Activated T-cell treated with anti-CD3 and anti-CD28 coated beads, Interleukin-2, amount 50 U/mL, for 4 hours (primary cell): Measurements from ENCODE around the gene SAMD15. TPM values are rescaled to one million over a fixed set of nuclear protein-coding genes. Genes with fewer than 3 reads are reported as not detected.
"Not testable (repeated sequence)": the region's sequence is repeated elsewhere in the genome, so short reads cannot be mapped to it uniquely, and the experiment has no call there.

Experiments
- ATAC-seq, 2 donors: fragments of 200-7000 bp; cut with Tn5 transposase; one replicate each; pipeline ENCODE4 v1.10.0; 2021
- DNase-seq: peaks from one replicate; pipeline ENCODE4 v3.0.0-alpha.2; 2020
- H3K27me3 Mint-ChIP-seq: one replicate; pipeline ENCODE4 v1.8.0; 2021; ENCODE audit warnings: low read depth, mixed read lengths
- H3K36me3 Mint-ChIP-seq: one replicate; pipeline ENCODE4 v1.8.0; 2022; ENCODE audit warnings: mixed read lengths; ENCODE audit not compliant: insufficient read depth
- H3K4me1 Mint-ChIP-seq: one replicate; pipeline ENCODE4 v1.8.0; 2021; ENCODE audit warnings: low read depth, mixed read lengths
- H3K4me3 Mint-ChIP-seq: one replicate; pipeline ENCODE4 v1.8.0; 2021; ENCODE audit warnings: mild to moderate bottlenecking, moderate library complexity, mixed read lengths
- H3K9me3 Mint-ChIP-seq: one replicate; pipeline ENCODE4 v1.8.0; 2021; ENCODE audit warnings: mixed read lengths
- total RNA-seq, 3 donors: library from RNA; stranded (reverse); gene quantifications; one replicate each; pipeline ENCODE4 v1.2.1, GENCODE V29; 2021

Gene SAMD15
- under 1 TPM; 0.61 to 0.90 (median 0.82) TPM for total RNA-seq

- no peaks in the 10 kb centered on the region for H3K27me3 Mint-ChIP-seq
- DNase-seq (peak; percentile 72), ATAC-seq (peak; percentile 97 to 99)
- H3K9me3 Mint-ChIP-seq, result no peaks in the 10 kb centered on the region
- H3K4me3 Mint-ChIP-seq, result peak within 1 kb of the TSS; percentile 91
- H3K4me1 Mint-ChIP-seq, result peaks cover 36% of the 10 kb centered on the region
- peaks cover 2% of the 10 kb centered on the region for H3K36me3 Mint-ChIP-seq
Observed at GRCh38 chr14:77376771-77377501, at the start of gene SAMD15, which contains the start of gene TMED8. SAMD15 (plus strand) TSS chr14:77377379; CDS start chr14:77377419, 40 bp downstream. TMED8 (minus strand) TSS chr14:77377094; CDS start chr14:77377053, 41 bp downstream.

- DNase-seq, result no peak
- H3K4me1 Mint-ChIP-seq, result no peaks in the 10 kb centered on the region
- H3K4me3 Mint-ChIP-seq, result no peak overlapping the region
- ATAC-seq, result no peak
- no peaks in the 10 kb centered on the region for H3K9me3 Mint-ChIP-seq
- no peaks in the 10 kb centered on the region for H3K27me3 Mint-ChIP-seq
- H3K36me3 Mint-ChIP-seq, result peaks cover 2% of the 10 kb centered on the region
Observed at GRCh38 chr14:77329872-77330271, 47.3 kb upstream of the SAMD15 start.

DNA sequence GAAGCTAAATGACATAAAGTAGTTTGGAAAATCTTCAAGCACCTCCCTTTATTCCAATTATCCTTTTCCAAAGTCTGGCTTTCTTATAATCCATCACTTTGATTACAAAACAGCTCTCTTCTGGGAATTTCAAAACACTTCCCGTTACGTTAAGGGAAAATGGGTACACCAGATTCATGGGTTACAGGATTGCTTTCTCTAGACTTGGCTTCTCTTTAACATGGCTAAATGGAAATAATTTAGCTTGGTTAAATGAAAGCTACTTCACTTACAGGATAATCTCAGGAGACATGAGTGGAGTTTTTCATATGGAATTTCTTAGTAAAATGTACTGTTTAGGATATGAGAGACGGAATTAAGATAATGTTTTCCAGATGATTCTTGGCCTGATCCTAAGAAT, 41.6 kb upstream of the SAMD15 start:
- ATAC-seq, result no peak
- peaks cover 5% of the 10 kb centered on the region for H3K36me3 Mint-ChIP-seq

DNA sequence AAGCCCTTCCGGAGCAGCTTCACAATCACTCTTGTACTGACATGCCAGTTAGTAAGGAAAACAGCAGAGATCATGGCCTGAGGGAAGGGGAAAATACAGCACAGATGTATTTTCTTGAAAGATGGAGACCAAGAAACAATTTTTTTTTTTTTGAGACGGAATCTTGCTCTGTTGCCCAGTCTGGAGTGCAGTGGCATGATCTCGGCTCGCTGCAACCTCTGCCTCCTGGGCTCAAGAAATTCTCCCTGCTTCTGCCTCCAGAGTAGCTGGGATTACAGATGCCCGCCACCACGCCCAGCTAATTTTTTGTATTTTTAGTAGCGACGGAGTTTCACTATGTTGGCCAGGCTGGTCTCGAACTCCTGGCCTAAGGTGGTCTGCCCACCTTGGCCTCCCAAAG, 39.9 kb upstream of the SAMD15 start:
- H3K4me1 Mint-ChIP-seq, H3K9me3 Mint-ChIP-seq, ATAC-seq, DNase-seq, H3K27me3 Mint-ChIP-seq, H3K4me3 Mint-ChIP-seq: not testable (repeated sequence)
- peaks cover 15% of the 10 kb centered on the region for H3K36me3 Mint-ChIP-seq

More for the DNA sequence above, 41.6 kb upstream of the SAMD15 start:
- Mint-ChIP-seq H3K27me3 (no peaks in the 10 kb centered on the region), H3K4me3 (no peak overlapping the region), H3K9me3 (no peaks in the 10 kb centered on the region), H3K4me1 (no peaks in the 10 kb centered on the region)
- DNase-seq, result no peak

DNA sequence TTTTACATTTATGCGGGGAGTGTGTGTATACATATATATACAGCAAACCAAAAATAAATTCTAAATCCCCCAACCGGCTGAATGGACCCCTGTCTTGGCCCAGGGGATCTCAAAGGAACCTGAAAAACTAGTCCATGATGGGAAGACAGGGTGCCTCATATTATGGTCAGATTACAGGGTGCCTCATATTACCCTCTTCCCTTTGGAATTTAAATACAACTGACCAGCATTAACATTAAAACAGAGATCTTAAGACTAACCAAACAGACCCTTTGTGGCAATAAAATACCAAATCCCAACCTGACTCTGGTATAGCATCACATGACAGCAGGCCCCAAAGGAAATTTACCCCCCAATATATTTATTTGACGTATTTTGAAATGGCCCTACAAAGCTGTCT, 39.3 kb upstream of the SAMD15 start:
- Mint-ChIP-seq H3K4me3 (no peak overlapping the region), H3K4me1 (no peaks in the 10 kb centered on the region), H3K9me3 (no peaks in the 10 kb centered on the region), H3K27me3 (no peaks in the 10 kb centered on the region), H3K36me3 (peaks cover 15% of the 10 kb centered on the region)
- DNase-seq, result no peak
- ATAC-seq, result no peak

- Mint-ChIP-seq H3K36me3 (peaks cover 15% of the 10 kb centered on the region), H3K9me3 (no peaks in the 10 kb centered on the region), H3K4me3 (no peak overlapping the region), H3K4me1 (no peaks in the 10 kb centered on the region), H3K27me3 (no peaks in the 10 kb centered on the region)
- ATAC-seq, result no peak
- DNase-seq, result no peak
Observed at GRCh38 chr14:77338302-77338701, 38.9 kb upstream of the SAMD15 start.

- Mint-ChIP-seq H3K4me1 (no peaks in the 10 kb centered on the region), H3K9me3 (no peaks in the 10 kb centered on the region), H3K36me3 (peaks cover 21% of the 10 kb centered on the region), H3K27me3 (no peaks in the 10 kb centered on the region), H3K4me3 (no peak overlapping the region)
- no peak for DNase-seq
- ATAC-seq, result no peak
Observed at GRCh38 chr14:77339407-77339806, 37.8 kb upstream of the SAMD15 start.

- peaks cover 23% of the 10 kb centered on the region for H3K36me3 Mint-ChIP-seq
- H3K4me3 Mint-ChIP-seq, result no peak overlapping the region
- ATAC-seq (no peak), DNase-seq (no peak)
- no peaks in the 10 kb centered on the region for H3K9me3 Mint-ChIP-seq
- no peaks in the 10 kb centered on the region for H3K4me1 Mint-ChIP-seq
- H3K27me3 Mint-ChIP-seq, result no peaks in the 10 kb centered on the region
Observed at GRCh38 chr14:77340389-77340788, 36.8 kb upstream of the SAMD15 start.

DNA sequence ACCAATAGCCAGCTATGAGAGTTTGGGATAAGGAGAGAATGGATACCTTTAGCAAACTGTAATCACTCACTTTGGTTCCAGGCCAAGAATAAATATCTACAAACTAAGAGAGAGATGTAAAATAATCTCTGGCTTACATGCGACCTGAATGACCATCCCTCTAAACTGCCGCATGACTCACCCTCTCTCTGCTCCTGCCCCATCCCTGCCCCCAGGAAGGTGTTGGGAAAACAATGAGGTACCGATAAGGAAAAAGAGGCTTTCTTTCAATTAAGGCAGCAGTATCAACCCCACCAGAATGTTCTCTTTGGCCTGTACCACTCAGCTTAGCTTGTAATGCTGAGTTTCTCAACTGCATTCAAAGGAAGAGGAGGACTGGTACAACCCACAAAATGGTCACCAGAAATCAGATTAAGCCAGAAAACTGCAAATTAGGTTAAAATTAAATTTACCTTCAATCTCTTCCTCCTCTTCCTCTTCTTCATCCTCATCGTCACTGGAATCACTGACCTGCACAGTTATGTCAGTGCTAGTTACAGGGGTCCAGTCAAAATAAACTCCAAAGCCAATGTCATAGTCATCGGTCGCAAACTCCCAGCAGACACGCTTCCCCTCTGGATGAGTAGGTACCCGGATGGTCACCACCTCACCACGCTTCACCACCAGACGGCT, 34.3 kb upstream of the SAMD15 start:
- ATAC-seq, result no peak
- Mint-ChIP-seq H3K36me3 (peaks cover 27% of the 10 kb centered on the region), H3K4me1 (no peaks in the 10 kb centered on the region), H3K4me3 (no peak overlapping the region), H3K27me3 (no peaks in the 10 kb centered on the region), H3K9me3 (no peaks in the 10 kb centered on the region)
- DNase-seq, result no peak

- no peaks in the 10 kb centered on the region for H3K9me3 Mint-ChIP-seq
- DNase-seq (no peak), ATAC-seq (no peak)
- H3K36me3 Mint-ChIP-seq, result peaks cover 27% of the 10 kb centered on the region
- no peaks in the 10 kb centered on the region for H3K4me1 Mint-ChIP-seq
- H3K27me3 Mint-ChIP-seq, result no peaks in the 10 kb centered on the region
- H3K4me3 Mint-ChIP-seq, result no peak overlapping the region
Observed at GRCh38 chr14:77343662-77344061, 33.5 kb upstream of the SAMD15 start.

DNA sequence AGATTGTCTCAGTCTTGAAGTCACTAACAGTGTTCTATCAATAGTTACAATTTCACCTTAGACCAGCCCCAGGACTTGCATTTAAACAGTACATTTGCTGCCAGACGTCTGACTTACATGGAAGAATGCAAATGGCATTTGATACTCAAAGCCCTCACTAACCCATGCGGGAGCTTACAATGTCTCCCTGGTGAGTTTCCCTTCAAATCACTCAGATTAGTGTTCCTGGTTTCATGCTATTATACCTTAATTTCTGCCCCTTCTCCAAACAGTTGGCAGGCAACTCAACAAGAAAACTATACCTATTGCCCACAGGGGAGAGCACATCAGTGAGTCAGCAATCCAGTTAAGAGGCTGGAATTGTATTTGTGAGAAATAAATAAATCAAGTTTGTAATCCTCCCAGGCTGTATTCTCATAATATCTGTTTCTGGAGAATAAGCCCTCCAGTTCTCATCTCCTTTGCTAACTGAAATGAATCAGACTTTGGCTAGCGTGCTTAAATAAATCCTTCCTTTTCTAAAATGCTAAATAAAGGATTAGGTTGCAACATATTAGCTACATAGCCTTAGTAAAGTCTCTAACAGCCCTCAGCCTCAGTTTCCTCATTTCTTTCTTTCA, 32.7 kb upstream of the SAMD15 start:
- H3K4me1 Mint-ChIP-seq, result no peaks in the 10 kb centered on the region
- H3K4me3 Mint-ChIP-seq, result no peak overlapping the region
- no peak for DNase-seq
- H3K36me3 Mint-ChIP-seq, result peaks cover 27% of the 10 kb centered on the region
- no peak for ATAC-seq
- no peaks in the 10 kb centered on the region for H3K27me3 Mint-ChIP-seq
- no peaks in the 10 kb centered on the region for H3K9me3 Mint-ChIP-seq

DNA sequence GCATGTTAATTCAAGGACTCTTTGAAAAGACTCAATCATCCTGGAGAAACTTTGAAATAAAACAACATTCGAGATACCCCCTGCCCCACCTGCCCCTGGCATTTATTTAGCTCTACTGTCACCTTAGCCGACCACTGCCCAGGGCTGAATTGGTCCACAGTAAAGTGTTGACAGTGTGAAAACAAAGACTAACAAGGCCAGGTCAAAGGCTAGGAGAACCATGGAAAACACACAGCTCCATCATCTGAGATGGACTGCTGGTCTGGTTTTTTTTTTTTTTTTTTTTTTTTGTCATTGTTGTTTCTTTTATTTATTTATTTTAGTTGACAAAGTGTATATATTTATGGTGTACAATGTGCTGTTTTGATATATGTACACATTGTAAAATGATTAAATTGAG, 30.7 kb upstream of the SAMD15 start:
- ATAC-seq (no peak), DNase-seq (no peak)
- Mint-ChIP-seq H3K4me1 (no peaks in the 10 kb centered on the region), H3K36me3 (peaks cover 32% of the 10 kb centered on the region), H3K27me3 (no peaks in the 10 kb centered on the region), H3K4me3 (no peak overlapping the region), H3K9me3 (no peaks in the 10 kb centered on the region)

- peaks cover 29% of the 10 kb centered on the region for H3K36me3 Mint-ChIP-seq
- no peaks in the 10 kb centered on the region for H3K27me3 Mint-ChIP-seq
- no peaks in the 10 kb centered on the region for H3K4me1 Mint-ChIP-seq
- ATAC-seq (no peak), DNase-seq (no peak)
- H3K9me3 Mint-ChIP-seq, result no peaks in the 10 kb centered on the region
- no peak overlapping the region for H3K4me3 Mint-ChIP-seq
Observed at GRCh38 chr14:77347751-77348150, 29.4 kb upstream of the SAMD15 start.

DNA sequence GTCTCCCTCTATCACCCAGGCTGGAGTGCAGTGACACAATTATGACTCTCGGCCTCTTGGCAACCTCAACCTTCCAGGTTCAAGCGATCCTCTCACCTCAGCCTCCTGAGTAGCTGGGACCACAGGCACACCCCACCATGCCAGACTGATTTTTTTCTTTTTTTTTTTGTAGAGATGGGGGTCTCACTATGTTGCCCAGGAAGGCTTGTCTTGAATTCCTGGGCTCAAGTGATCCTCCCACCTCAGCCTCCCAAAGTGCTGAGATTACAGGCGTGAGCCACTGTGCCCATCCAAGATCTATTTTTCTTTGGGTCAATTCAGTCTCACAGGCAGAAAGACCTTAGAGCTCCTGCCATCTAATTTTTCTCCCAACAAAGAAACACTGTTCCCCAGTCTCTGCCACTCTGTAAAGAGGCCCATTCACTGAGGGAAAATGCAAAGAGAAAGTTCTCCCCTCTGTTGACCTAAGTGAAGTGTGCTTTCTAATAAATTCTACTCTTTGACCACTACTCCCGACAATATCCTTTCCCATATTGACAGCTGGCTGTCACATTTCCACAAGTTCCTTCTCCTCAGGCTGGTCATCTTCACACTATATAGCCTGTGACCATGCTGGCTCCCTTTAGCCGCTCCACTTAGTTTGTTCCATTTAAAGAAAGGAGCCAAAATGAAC, 23.6 kb upstream of the SAMD15 start:
- Mint-ChIP-seq H3K4me1 (peaks cover 2% of the 10 kb centered on the region), H3K27me3 (no peaks in the 10 kb centered on the region), H3K4me3 (no peak overlapping the region), H3K9me3 (no peaks in the 10 kb centered on the region), H3K36me3 (peaks cover 17% of the 10 kb centered on the region)
- DNase-seq (no peak), ATAC-seq (no peak)
